Erythroblast (primary cell): ENCODE data around the gene GPBAR1.

Experiments
- GATA1 ChIP-seq: IDR thresholded peaks from 2 replicates; pipeline ENCODE4 v1.6.1; 2011; ENCODE audit warnings: low read depth, mild to moderate bottlenecking, control low read depth, low read length, moderate library complexity
- POLR2A ChIP-seq: IDR thresholded peaks from 2 replicates; pipeline ENCODE4 v1.6.1; 2011; ENCODE audit warnings: mild to moderate bottlenecking, low read length

DNA sequence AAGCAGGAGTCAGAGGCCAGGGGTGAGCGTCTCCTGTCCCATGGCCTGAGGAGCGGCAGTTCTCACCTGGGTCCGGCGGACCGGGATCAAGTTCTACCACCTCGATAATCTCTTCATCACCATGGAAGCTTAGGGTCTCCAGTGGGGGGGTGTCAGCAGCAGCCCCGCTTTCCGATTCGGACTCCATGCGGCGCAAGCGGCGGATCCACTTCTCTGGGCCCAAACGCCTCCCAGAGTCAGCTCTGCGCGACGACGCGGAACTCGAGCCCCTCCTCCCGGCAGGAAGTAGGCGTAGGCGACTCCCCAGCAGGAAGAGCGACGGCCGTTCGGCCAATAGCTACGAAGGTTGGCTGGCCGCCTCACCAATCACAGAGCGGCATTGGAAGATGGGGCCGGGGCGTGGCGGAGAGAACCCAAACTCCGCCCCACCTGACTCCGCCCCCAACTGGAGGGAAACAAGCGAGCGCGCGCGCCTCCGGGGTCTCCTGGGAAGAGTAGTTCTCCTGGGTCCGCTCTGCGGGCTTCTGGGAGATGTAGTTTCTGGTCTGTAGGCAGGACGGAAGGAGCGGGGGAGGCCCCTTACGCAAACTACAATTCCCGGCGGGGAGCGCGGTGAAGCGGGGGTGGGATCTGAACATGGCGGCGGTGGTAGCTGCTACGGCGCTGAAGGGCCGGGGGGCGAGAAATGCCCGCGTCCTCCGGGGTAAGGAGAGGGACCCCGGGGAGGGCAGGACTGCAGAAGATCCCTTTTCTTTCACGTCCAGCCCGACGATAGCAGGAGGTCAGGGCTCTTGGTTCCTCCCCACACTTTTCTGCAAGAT is 9.3 kb downstream of the GPBAR1 start, which contains the start of the genes AAMP and PNKD:
- TF ChIP-seq POLR2A (peak; percentile 69), GATA1 (no peak)
